Measurements from ENCODE around the gene GSS. TPM values are rescaled to one million over a fixed set of nuclear protein-coding genes. Genes with fewer than 3 reads are reported as not detected.

Gene GSS
- total and polyA plus RNA-seq, 2 experiments from 2014 or later, result 68.3 to 80.7 TPM

DNA sequence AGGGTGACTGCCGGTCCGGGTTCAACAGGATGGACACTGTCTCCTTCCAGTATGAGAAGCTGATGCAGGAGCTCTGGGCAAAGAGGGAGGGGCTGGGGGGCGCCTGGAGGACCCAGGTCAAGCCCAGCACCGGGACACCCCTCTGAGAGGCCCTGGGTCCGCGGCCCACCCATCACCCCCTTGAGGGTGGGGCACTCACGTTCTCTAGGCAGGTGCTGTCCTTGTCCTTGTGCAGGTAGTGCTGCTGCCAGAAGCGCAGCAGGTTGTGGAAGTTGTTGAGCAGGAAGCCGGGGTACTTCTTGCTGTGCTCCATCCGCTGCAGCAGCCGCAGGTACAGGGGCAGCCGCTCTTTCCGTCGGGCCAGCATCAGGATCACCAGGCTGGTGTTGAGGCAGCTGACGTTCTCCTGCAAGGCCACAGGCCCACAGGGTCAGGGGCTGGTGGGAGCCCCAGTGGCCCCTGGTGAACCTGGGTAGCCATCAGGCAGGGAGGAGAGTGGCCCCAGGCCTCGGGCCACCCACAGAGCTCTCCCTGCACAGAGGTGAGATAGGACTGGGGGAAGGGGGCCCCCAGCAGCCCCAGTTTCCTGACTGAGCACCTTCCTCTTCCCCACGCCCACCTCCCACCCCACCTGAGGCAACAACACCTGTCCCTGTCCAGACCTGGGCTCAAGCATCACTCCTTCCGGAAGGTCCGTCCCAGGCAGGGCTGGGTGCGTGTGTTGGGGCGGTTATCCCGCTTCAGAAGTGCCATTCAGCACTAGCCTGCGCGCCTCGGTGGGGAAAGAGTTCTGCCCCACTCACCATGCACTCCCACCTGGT is 47.8 kb upstream of the GSS start:
- no peak for DNase-seq
- 89% methylated on average over 24 to 25 of the region's 25 CpGs for WGBS, 2 experiments (ENCODE audit: low coverage in 1 of 2, low lambda C conversion rate in 2 of 2, missing lambda C conversion rate in 2 of 2)
- Histone ChIP-seq H2AFZ (no peak overlapping the region), H3K9ac (no peak overlapping the region), H3F3A (ENCODE audit: insufficient read depth) (peaks cover 7% of the 10 kb centered on the region; the same call in 1 of the 2 replicates), H3K4me3 (no peak overlapping the region), H3K9me3 (ENCODE audit: low read depth) (no peaks in the 10 kb centered on the region), H3K4me2 (ENCODE audit: unreplicated experiment) (no peak overlapping the region), H3K27ac (no peak overlapping the region), H3K27me3 (replicated peaks; ENCODE audit: insufficient read depth) (no peaks in the 10 kb centered on the region), H3K4me1 (ENCODE audit: insufficient read depth) (no peaks in the 10 kb centered on the region), H4K20me1 (ENCODE audit: insufficient read depth) (no peaks in the 10 kb centered on the region), H3K9me2 (ENCODE audit: insufficient read depth) (no peaks in the 10 kb centered on the region), H3K79me2 (ENCODE audit: insufficient read depth) (no peaks in the 10 kb centered on the region), H3K36me3 (ENCODE audit: low read depth) (peaks cover 23% of the 10 kb centered on the region)
- TF ChIP-seq EZH2phosphoT487 (IDR thresholded peaks at IDR 0.05; ENCODE audit: insufficient read depth, low read depth), result no peak
- no peak for TF ChIP-seq EZH2 (IDR thresholded peaks at IDR 0.05; ENCODE audit: insufficient read depth, poor library complexity, severe bottlenecking)
- in situ Hi-C loops (cut with MboI), result no loop called here

DNA sequence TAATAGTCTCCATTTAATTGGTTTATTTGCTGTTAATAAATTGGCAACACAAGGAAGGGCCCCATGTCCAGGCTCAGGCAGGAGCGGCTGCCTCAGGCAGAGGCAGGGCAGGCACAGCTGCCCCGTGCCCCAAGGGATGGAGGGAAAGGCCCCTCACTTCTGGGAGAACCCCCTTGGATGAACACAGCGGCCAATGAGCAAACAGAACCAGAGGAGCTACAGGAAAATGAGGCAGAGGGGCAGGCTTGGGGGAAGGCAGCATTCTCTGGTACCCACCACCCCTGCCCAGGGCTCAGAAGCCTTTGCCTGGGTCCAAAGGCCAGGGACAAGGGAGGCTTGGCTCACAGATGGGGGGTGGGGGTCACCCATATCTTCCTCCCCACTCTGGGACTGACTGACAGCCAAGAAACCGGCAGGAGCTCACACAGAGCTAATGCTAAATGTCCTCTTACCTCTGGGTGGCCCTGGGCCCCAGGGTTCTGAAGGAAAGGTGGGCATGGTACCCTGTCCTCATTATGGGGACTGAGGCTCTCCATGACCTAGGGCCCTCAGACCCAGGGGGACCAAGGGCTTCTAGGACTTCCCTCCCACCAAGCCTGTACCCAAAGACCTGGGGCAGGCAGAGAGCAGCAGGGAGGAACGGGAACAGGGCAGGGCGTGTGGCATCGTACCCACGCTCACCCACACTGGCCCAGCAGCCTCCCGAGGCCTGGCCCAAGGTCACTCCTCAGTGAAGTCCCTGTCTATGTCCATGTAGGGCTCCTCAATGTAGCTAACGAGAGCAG is 47.0 kb upstream of the GSS start:
- Histone ChIP-seq H3K27ac (no peak overlapping the region), H3K4me2 (ENCODE audit: unreplicated experiment) (no peak overlapping the region), H3K36me3 (ENCODE audit: low read depth) (peaks cover 15% of the 10 kb centered on the region), H3K79me2 (ENCODE audit: insufficient read depth) (no peaks in the 10 kb centered on the region), H3K27me3 (replicated peaks; ENCODE audit: insufficient read depth) (no peaks in the 10 kb centered on the region), H3K9me2 (ENCODE audit: insufficient read depth) (no peaks in the 10 kb centered on the region), H3K9ac (no peak overlapping the region), H4K20me1 (ENCODE audit: insufficient read depth) (no peaks in the 10 kb centered on the region), H3K4me1 (ENCODE audit: insufficient read depth) (no peaks in the 10 kb centered on the region), H3K4me3 (no peak overlapping the region), H3F3A (ENCODE audit: insufficient read depth) (peaks cover 7% of the 10 kb centered on the region; the same call in 1 of the 2 replicates), H2AFZ (no peak overlapping the region), H3K9me3 (ENCODE audit: low read depth) (no peaks in the 10 kb centered on the region)
- DNase-seq, result no peak
- no peak for TF ChIP-seq EZH2phosphoT487 (IDR thresholded peaks at IDR 0.05; ENCODE audit: insufficient read depth, low read depth)
- TF ChIP-seq EZH2 (IDR thresholded peaks at IDR 0.05; ENCODE audit: insufficient read depth, poor library complexity, severe bottlenecking), result no peak
- WGBS, 2 experiments (ENCODE audit: low coverage in 1 of 2, low lambda C conversion rate in 2 of 2, missing lambda C conversion rate in 2 of 2), result 85 to 89% methylated on average over 10 of the region's 10 CpGs
- in situ Hi-C loops (cut with MboI), result no loop called here

DNA sequence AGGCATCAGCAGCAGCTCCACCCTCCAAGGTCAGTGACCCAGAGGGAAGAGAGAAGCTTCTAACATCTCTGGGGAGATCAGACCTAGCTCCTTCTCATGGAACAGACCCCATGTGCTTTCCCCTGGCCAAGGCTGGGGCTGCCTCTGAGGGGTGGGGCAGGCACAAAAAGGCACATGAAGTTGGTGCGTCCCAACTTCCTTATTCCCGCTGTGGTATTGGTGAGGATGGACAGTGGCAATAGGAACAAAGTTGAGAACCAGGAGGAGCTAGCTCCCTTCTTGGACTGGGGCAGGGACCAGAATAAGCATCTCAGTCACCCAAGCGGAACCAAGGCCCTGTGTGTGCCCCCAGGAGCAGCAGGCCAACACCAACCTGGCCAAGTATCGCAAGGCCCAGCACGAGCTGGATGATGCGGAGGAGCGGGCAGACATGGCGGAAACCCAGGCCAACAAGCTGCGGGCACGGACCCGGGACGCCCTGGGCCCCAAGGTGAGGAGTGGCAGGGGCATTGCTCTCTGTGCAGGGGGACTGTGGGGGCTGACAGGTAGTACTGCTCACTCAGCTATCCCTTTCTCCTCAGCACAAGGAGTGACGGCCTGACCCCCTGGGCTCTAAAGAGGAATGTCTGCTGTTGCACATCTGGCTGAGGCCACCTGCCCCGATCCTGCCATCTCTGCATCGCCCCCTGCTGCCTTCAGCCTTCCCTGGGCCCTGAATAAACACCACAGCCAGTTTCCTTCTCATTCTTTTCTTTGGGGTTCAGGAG is 46.2 kb upstream of the GSS start:
- Histone ChIP-seq H3K4me1 (ENCODE audit: insufficient read depth) (no peaks in the 10 kb centered on the region), H3K4me2 (ENCODE audit: unreplicated experiment) (no peak overlapping the region), H3K9me2 (ENCODE audit: insufficient read depth) (no peaks in the 10 kb centered on the region), H3K36me3 (ENCODE audit: low read depth) (peaks cover 6% of the 10 kb centered on the region), H4K20me1 (ENCODE audit: insufficient read depth) (no peaks in the 10 kb centered on the region), H3F3A (ENCODE audit: insufficient read depth) (peaks cover 5% of the 10 kb centered on the region; the same call in 1 of the 2 replicates), H3K79me2 (ENCODE audit: insufficient read depth) (no peaks in the 10 kb centered on the region), H3K27ac (no peak overlapping the region), H3K27me3 (replicated peaks; ENCODE audit: insufficient read depth) (no peaks in the 10 kb centered on the region), H3K4me3 (no peak overlapping the region), H3K9ac (no peak overlapping the region), H3K9me3 (ENCODE audit: low read depth) (no peaks in the 10 kb centered on the region), H2AFZ (no peak overlapping the region)
- in situ Hi-C loops (cut with MboI), result no loop called here
- DNase-seq, result peak; percentile 38
- 86 to 92% methylated on average over 15 of the region's 15 CpGs for WGBS, 2 experiments (ENCODE audit: low coverage in 1 of 2, low lambda C conversion rate in 2 of 2, missing lambda C conversion rate in 2 of 2)
- TF ChIP-seq EZH2phosphoT487 (IDR thresholded peaks at IDR 0.05; ENCODE audit: insufficient read depth, low read depth) (no peak), EZH2 (IDR thresholded peaks at IDR 0.05; ENCODE audit: insufficient read depth, poor library complexity, severe bottlenecking) (no peak)
